K562 (cell line): ENCODE results near the gene PLEKHA6. TPM values are rescaled to one million over a fixed set of nuclear protein-coding genes. Genes with fewer than 3 reads are reported as not detected.
A peak's percentile ranks its signal among the peaks of the same experiment; 100 is the strongest.

Source experiments
- ADNP ChIP-seq: fragments of 200-800 bp; sonication (Bioruptor generic); IDR thresholded peaks from 2 replicates; pipeline ENCODE4 v1.6.1; 2016; ENCODE audit warnings: missing genetic modification characterization, missing compliant biosample characterization
- BHLHE40 ChIP-seq: IDR thresholded peaks from 2 replicates; pipeline ENCODE4 v1.6.1; 2011; ENCODE audit warnings: low read length, improper control_type of control experiment
- BRD4 ChIP-seq: fragments of 200-600 bp; sonication (generic); IDR thresholded peaks from 2 replicates; pipeline ENCODE4 v1.6.1; 2017; ENCODE audit warnings: inconsistent platforms
- DMBX1 ChIP-seq: fragments of 250-450 bp; sonication (Bioruptor Pico); IDR thresholded peaks from 2 replicates; pipeline ENCODE4 v1.8.0; 2022; ENCODE audit warnings: inconsistent platforms, mild to moderate bottlenecking, moderate library complexity, borderline replicate concordance
- EP300 ChIP-seq: IDR thresholded peaks from 2 replicates; pipeline ENCODE4 v1.6.1; 2012; ENCODE audit warnings: low read length, improper control_type of control experiment
- ETS1 ChIP-seq: conservative IDR thresholded peaks from 2 replicates; pipeline ENCODE4 v1.6.1; 2011; ENCODE audit warnings: low read depth, mild to moderate bottlenecking, low read length; ENCODE audit not compliant: control insufficient read depth
- GATAD2B ChIP-seq: fragments of 450-650 bp; IDR thresholded peaks from 2 replicates; pipeline ENCODE4 v1.6.1; 2017; ENCODE audit warnings: mild to moderate bottlenecking, borderline replicate concordance
- HLTF ChIP-seq: fragments of 450-650 bp; IDR thresholded peaks from 2 replicates; pipeline ENCODE4 v1.6.1; 2016
- KDM5B ChIP-seq: fragments of 200-600 bp; sonication (generic); IDR thresholded peaks from 2 replicates; pipeline ENCODE4 v1.6.1; 2012; ENCODE audit warnings: low read depth, mild to moderate bottlenecking, moderate library complexity, low read length, control low read depth, inconsistent platforms; ENCODE audit not compliant: insufficient replicate concordance
- LCOR ChIP-seq: sonication (generic); formaldehyde crosslinking; IDR thresholded peaks from 2 replicates; pipeline ENCODE4 v1.8.0; 2022; ENCODE audit warnings: mild to moderate bottlenecking, missing genetic modification reagents
- LEF1 ChIP-seq: fragments of 450-650 bp; IDR thresholded peaks from 2 replicates; pipeline ENCODE4 v1.6.1; 2016; ENCODE audit warnings: mild to moderate bottlenecking
- NR3C1 ChIP-seq: sonication (generic); formaldehyde crosslinking; IDR thresholded peaks from 2 replicates; pipeline ENCODE4 v1.8.1; 2022; ENCODE audit warnings: missing genetic modification reagents
- NR4A1 ChIP-seq, 2 experiments: fragments of 250-450 bp in 1 of 2; fragments of 450-650 bp in 1 of 2; sonication (Bioruptor Pico) in 1 of 2; IDR thresholded peaks; 2 replicates each; pipeline versions ENCODE4 v1.4.0 to v1.6.1; 2016 to 2020; ENCODE audit warnings: mild to moderate bottlenecking in 2 of 2, missing compliant biosample characterization in 1 of 2, missing genetic modification characterization in 1 of 2, moderate library complexity in 1 of 2
- RAD21 ChIP-seq, 2 experiments: fragments of 250-450 bp in 1 of 2; fragments of 450-650 bp in 1 of 2; sonication (Bioruptor Pico) in 1 of 2; formaldehyde crosslinking in 1 of 2; IDR thresholded peaks in 1 of 2; conservative IDR thresholded peaks in 1 of 2; 2 replicates each; pipeline versions ENCODE4 v1.4.0 to v1.8.0; 2020 to 2022; ENCODE audit warnings: mild to moderate bottlenecking in 2 of 2, moderate library complexity in 1 of 2
- SNAPC5 ChIP-seq: fragments of 250-450 bp; sonication (Bioruptor Pico); IDR thresholded peaks from 2 replicates; pipeline ENCODE4 v1.8.0; 2021; ENCODE audit warnings: moderate library complexity, mild to moderate bottlenecking, inconsistent platforms
- STAT5B ChIP-seq: fragments of 250-450 bp; sonication (Bioruptor Pico); IDR thresholded peaks from 2 replicates; pipeline ENCODE4 v1.8.0; 2021; ENCODE audit warnings: mild to moderate bottlenecking, inconsistent platforms
- ZFPM2 ChIP-seq: fragments of 250-450 bp; sonication (Bioruptor Pico); IDR thresholded peaks from 2 replicates; pipeline ENCODE4 v1.5.1; 2022; ENCODE audit warnings: mild to moderate bottlenecking
- ZNF143 ChIP-seq: sonication (generic); formaldehyde crosslinking; IDR thresholded peaks from 2 replicates; pipeline ENCODE4 v1.9.0; 2022; ENCODE audit warnings: mild to moderate bottlenecking, missing genetic modification reagents
- ZNF212 ChIP-seq: fragments of 450-650 bp; formaldehyde crosslinking; IDR thresholded peaks from 2 replicates; pipeline ENCODE4 v1.4.0; 2020; ENCODE audit warnings: mild to moderate bottlenecking
- ZNF23 ChIP-seq: fragments of 250-450 bp; sonication (Bioruptor Pico); IDR thresholded peaks from 2 replicates; pipeline ENCODE4 v1.4.0; 2020; ENCODE audit warnings: mild to moderate bottlenecking
- ZNF280A ChIP-seq: fragments of 450-650 bp; IDR thresholded peaks from 2 replicates; pipeline ENCODE4 v1.6.1; 2018; ENCODE audit warnings: mild to moderate bottlenecking, low read depth; ENCODE audit not compliant: partially characterized antibody
- ZNF3 ChIP-seq: fragments of 250-450 bp; sonication (Bioruptor Pico); IDR thresholded peaks from 2 replicates; pipeline ENCODE4 v1.5.0; 2021; ENCODE audit warnings: mild to moderate bottlenecking, moderate library complexity
- ZNF77 ChIP-seq: fragments of 250-450 bp; sonication (Bioruptor Pico); IDR thresholded peaks from 2 replicates; pipeline ENCODE4 v1.5.0; 2020
- ZSCAN29 ChIP-seq: fragments of 450-650 bp; IDR thresholded peaks from 2 replicates; pipeline ENCODE4 v1.6.1; 2017
- polyA plus RNA-seq, 8 experiments: library from polyadenylated mRNA; depleted of rRNA in 4 of 8; stranded (reverse) in 5 of 8; unstranded in 3 of 8; fragments of >200 nt; fragmentation: Nextera tagmentation in 2 of 8; fragmentation: Illumina TruSeq in 1 of 8; extraction: Ambion mirVana in 2 of 8; extraction: Trizol in 1 of 8; gene quantifications; 2 replicates each; pipeline versions ENCODE4 v1.2.1 to v1.2.3, GENCODE V29; 2011 to 2014; ENCODE audit warnings: inconsistent platforms in 1 of 8, missing spikeins in 1 of 8
- total RNA-seq, 7 experiments: library from RNA; depleted of rRNA in 6 of 7; stranded (reverse); fragments of >200 nt in 6 of 7; fragmentation: Illumina TruSeq in 2 of 7; extraction: Trizol in 2 of 7; gene quantifications; 2 replicates each; pipeline versions ENCODE4 v1.2.1 to v1.2.3, GENCODE V29; 2011 to 2021; ENCODE audit warnings: low replicate concordance in 1 of 7
- TF ChIP-seq, protein P1 (sequence below): sonication (generic); formaldehyde crosslinking; IDR thresholded peaks from 2 replicates; pipeline ENCODE4 v1.8.1; 2023; ENCODE audit warnings: mild to moderate bottlenecking, missing genetic modification reagents
- TF ChIP-seq, protein P2 (sequence below): sonication (generic); formaldehyde crosslinking; IDR thresholded peaks from 2 replicates; pipeline ENCODE4 v1.9.0; 2022; ENCODE audit warnings: mild to moderate bottlenecking, missing genetic modification reagents

PLEKHA6 gene
- total and polyA plus RNA-seq, 9 of the 15 experiments (the other 6 are each of a cell fraction or from before 2014, with no cell fraction given): under 0.01 to 0.33 (median 0.01) TPM; not detected in 4

GRCh38 chr1:204286831-204287421, 72.8 kb downstream of the PLEKHA6 start (continued):
- TF ChIP-seq BRD4 (no peak), BHLHE40 (peak; percentile 45; the same call in 1 of the 2 replicates), ZNF3 (CRISPR knock-in tag) (no peak), GATAD2B (no peak), ZNF280A (no peak), ZNF212 (CRISPR knock-in tag) (no peak), ZFPM2 (CRISPR knock-in tag) (no peak), ZSCAN29 (no peak), ZNF23 (CRISPR knock-in tag) (no peak), NR3C1 (CRISPR knock-in tag) (no peak), HLTF (no peak), LEF1 (no peak; the same call in 1 of the 2 replicates), LCOR (CRISPR knock-in tag) (no peak), ADNP (no peak), DMBX1 (CRISPR knock-in tag) (no peak), ZNF143 (no peak), EP300 (peak; percentile 22; the same call in 1 of the 2 replicates), RAD21 (CRISPR knock-in tag; conservative IDR thresholded peaks at IDR 0.05 in 1 of 2, IDR thresholded peaks at IDR 0.05 in 1 of 2) (no peak), NR4A1 (CRISPR knock-in tag; IDR thresholded peaks at IDR 0.05) (no peak), NR4A1 (tag; IDR thresholded peaks at IDR 0.05) (peak; percentile 37; the same call in 1 of the 2 replicates), ETS1 (no peak), ZNF77 (CRISPR knock-in tag) (no peak), KDM5B (no peak), SNAPC5 (CRISPR knock-in tag) (no peak), STAT5B (CRISPR knock-in tag) (no peak)
- TF ChIP-seq, protein P1, sequence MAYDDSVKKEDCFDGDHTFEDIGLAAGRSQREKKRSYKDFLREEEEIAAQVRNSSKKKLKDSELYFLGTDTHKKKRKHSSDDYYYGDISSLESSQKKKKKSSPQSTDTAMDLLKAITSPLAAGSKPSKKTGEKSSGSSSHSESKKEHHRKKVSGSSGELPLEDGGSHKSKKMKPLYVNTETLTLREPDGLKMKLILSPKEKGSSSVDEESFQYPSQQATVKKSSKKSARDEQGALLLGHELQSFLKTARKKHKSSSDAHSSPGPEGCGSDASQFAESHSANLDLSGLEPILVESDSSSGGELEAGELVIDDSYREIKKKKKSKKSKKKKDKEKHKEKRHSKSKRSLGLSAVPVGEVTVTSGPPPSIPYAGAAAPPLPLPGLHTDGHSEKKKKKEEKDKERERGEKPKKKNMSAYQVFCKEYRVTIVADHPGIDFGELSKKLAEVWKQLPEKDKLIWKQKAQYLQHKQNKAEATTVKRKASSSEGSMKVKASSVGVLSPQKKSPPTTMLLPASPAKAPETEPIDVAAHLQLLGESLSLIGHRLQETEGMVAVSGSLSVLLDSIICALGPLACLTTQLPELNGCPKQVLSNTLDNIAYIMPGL: no peak
- TF ChIP-seq, protein P2, sequence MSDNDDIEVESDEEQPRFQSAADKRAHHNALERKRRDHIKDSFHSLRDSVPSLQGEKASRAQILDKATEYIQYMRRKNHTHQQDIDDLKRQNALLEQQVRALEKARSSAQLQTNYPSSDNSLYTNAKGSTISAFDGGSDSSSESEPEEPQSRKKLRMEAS (CRISPR knock-in tag): no peak
